HEK293T (cell line): Measurements from ENCODE around the gene RALGAPB.

Source experiments
- BHLHE40 ChIP-seq: fragments of 450-650 bp; IDR thresholded peaks from 2 replicates; pipeline ENCODE4 v1.6.1; 2016; ENCODE audit warnings: mild to moderate bottlenecking, moderate library complexity, borderline replicate concordance
- ELF4 ChIP-seq: fragments of 450-650 bp; IDR thresholded peaks from 2 replicates; pipeline ENCODE4 v1.6.1; 2017; ENCODE audit warnings: antibody characterized with exemption
- FOXA1 ChIP-seq: fragments of 450-650 bp; IDR thresholded peaks from 2 replicates; pipeline ENCODE4 v1.6.1; 2016; ENCODE audit warnings: mild to moderate bottlenecking
- FOXK2 ChIP-seq: fragments of 450-650 bp; IDR thresholded peaks from 2 replicates; pipeline ENCODE4 v1.6.1; 2016; ENCODE audit warnings: mild to moderate bottlenecking
- FOXM1 ChIP-seq: fragments of 450-650 bp; IDR thresholded peaks from 2 replicates; pipeline ENCODE4 v1.6.1; 2017; ENCODE audit warnings: mild to moderate bottlenecking, borderline replicate concordance
- LEF1 ChIP-seq: fragments of 450-650 bp; IDR thresholded peaks from 2 replicates; pipeline ENCODE4 v1.6.1; 2017; ENCODE audit warnings: mild to moderate bottlenecking, borderline replicate concordance
- NFRKB ChIP-seq: fragments of 450-650 bp; IDR thresholded peaks from 2 replicates; pipeline ENCODE4 v1.6.1; 2016; ENCODE audit warnings: mild to moderate bottlenecking, moderate library complexity
- SP1 ChIP-seq: fragments of 450-650 bp; IDR thresholded peaks from 2 replicates; pipeline ENCODE4 v1.6.1; 2017
- SUZ12 ChIP-seq: fragments of 450-650 bp; IDR thresholded peaks from 2 replicates; pipeline ENCODE4 v1.6.1; 2016; ENCODE audit warnings: mild to moderate bottlenecking
- ZNF384 ChIP-seq: fragments of 450-650 bp; IDR thresholded peaks from 2 replicates; pipeline ENCODE4 v1.6.1; 2016

- TF ChIP-seq FOXK2 (no peak), SUZ12 (no peak), ELF4 (no peak), ZNF384 (no peak), LEF1 (no peak), NFRKB (no peak), FOXA1 (no peak), SP1 (no peak), FOXM1 (no peak), BHLHE40 (no peak)
These were observed 143.8 kb downstream of the RALGAPB start for GRCh38 chr20:38616457-38616856.
